Amniotic epithelial cell (primary cell): ENCODE measurements around the gene FAM83C.
A peak's percentile ranks its signal among the peaks of the same experiment; 100 is the strongest.

Source experiments
- DNase-seq: peaks from one replicate; pipeline ENCODE4 v3.0.0-alpha.2; 2010; ENCODE audit warnings: low read depth

The FAM83C gene

GRCh38 chr20:35291654-35292503, at the start of gene FAM83C:
Gene FAM83C (minus strand): TSS chr20:35292425. CDS start chr20:35292304, 121 bp downstream.
- DNase-seq = no peak

- peak; percentile 50 for DNase-seq
Observed at GRCh38 chr20:35341366-35342028, 49.3 kb upstream of the FAM83C start.

- DNase-seq = peak; percentile 30
Observed at GRCh38 chr20:35340436-35340835, 48.2 kb upstream of the FAM83C start.

- peak; percentile 40 for DNase-seq
Observed at GRCh38 chr20:35339636-35340035, 47.4 kb upstream of the FAM83C start.

GRCh38 chr20:35339007-35339406, 46.8 kb upstream of the FAM83C start:
- DNase-seq = peak; percentile 98

GRCh38 chr20:35334311-35335101, 42.3 kb upstream of the FAM83C start:
- peak; percentile 66 for DNase-seq

- DNase-seq = no peak
Observed at GRCh38 chr20:35333606-35334005, 41.4 kb upstream of the FAM83C start.

GRCh38 chr20:35332540-35333200, 40.4 kb upstream of the FAM83C start:
- no peak for DNase-seq

- peak; percentile 62 for DNase-seq
Observed at GRCh38 chr20:35329435-35330139, 37.4 kb upstream of the FAM83C start.

- peak; percentile 71 for DNase-seq
Observed at GRCh38 chr20:35328689-35329088, 36.5 kb upstream of the FAM83C start.

GRCh38 chr20:35328095-35328685, 36.0 kb upstream of the FAM83C start:
- no peak for DNase-seq

- peak; percentile 87 for DNase-seq
Observed at GRCh38 chr20:35327074-35327976, 35.1 kb upstream of the FAM83C start.

GRCh38 chr20:35326740-35327073, 34.5 kb upstream of the FAM83C start:
- DNase-seq = no peak

GRCh38 chr20:35326021-35326739, 34.0 kb upstream of the FAM83C start:
- DNase-seq = peak; percentile 89

- no peak for DNase-seq
Observed at GRCh38 chr20:35325401-35325800, 33.2 kb upstream of the FAM83C start.

- peak; percentile 77 for DNase-seq
Observed at GRCh38 chr20:35320396-35321126, 28.3 kb upstream of the FAM83C start.

GRCh38 chr20:35319871-35320197, 27.6 kb upstream of the FAM83C start:
- DNase-seq = peak; percentile 89

- peak; percentile 43 for DNase-seq
Observed at GRCh38 chr20:35319192-35319870, 27.1 kb upstream of the FAM83C start.
